ENCODE data around the gene PFKFB2.
"Not testable (repeated sequence)": the region's sequence is repeated elsewhere in the genome, so short reads cannot be mapped to it uniquely, and the experiment has no call there.

DNA sequence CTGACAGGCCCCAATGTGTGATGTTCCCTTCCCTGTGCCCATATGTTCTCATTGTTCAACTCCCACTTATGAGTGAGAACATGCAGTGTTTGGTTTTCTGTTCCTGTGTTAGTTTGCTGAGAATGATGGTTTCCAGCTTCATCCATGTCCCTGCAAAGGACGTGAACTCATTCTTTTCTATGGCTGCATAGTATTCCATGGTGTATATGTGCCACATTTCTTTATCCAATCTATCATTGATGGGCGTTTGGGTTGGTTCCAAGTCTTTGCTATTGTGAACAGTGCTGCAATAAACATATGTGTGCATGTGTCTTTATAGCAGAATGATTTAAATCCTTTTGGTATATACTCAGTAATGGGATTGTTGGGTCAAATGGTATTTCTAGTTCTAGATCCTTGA is 11.7 kb upstream of the PFKFB2 start:
- TF ChIP-seq CTCF (IDR thresholded peaks at IDR 0.05; ENCODE audit: low read length); EZH2 (optimal IDR thresholded peaks at IDR 0.05; ENCODE audit: low read depth, low read length); EZH2phosphoT487 (IDR thresholded peaks at IDR 0.05; ENCODE audit: low read length): not testable (repeated sequence)
